ENCODE measurements around the gene FKRP. TPM values are rescaled to one million over a fixed set of nuclear protein-coding genes. Genes with fewer than 3 reads are reported as not detected.

Gene FKRP
- polyA plus RNA-seq, 1 donor (not counting 4 experiments of a cell fraction or from before 2014, with no cell fraction given): 6.1 TPM

DNA sequence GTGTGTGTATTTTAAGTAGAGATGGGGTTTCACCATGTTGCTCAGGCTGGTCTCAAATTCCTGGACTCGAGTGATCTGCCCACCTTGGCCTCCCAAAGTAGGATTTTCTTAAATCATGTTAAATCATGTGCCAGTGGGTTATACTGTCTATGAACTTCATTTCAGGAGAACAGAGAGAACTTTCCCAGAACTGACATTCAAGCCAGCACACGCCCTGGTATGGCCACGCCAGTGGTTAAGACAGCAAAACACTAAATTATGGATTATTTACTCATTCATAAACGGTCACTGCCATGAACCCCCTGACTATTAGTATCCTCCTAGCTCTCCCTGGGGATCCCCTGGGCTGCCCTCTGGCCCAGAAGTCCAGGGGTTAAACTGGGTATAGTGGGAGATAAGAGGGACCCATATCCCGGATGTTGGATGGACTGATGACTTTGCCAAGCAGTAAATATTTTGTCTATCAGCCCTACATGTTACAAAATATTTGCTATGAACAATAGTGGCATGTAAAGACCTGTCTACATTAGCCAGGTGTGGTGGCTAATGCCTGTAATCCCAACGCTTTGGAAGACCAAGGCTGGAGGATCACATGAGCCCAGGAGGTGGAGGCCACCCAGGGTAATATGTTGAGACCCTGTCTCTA lies 16.5 kb downstream of the FKRP start:
- peak overlapping the region; percentile 93 for H2AFZ ChIP-seq (ENCODE audit: control insufficient read depth, low read length)
- no peaks in the 10 kb centered on the region for H3K36me3 ChIP-seq (ENCODE audit: control insufficient read depth in 2 of 2, extremely low read depth in 1 of 2, insufficient read depth in 2 of 2, low read length in 2 of 2)
- H3K9me1 ChIP-seq (ENCODE audit: control insufficient read depth, extremely low read depth, insufficient read depth, low read length): no peaks in the 10 kb centered on the region
- H3K9ac ChIP-seq (ENCODE audit: control insufficient read depth, extremely low read depth, insufficient read depth, low read length): peak overlapping the region; percentile 76
- peak overlapping the region; percentile 100 for H3K27ac ChIP-seq (ENCODE audit: control insufficient read depth, insufficient read depth, low read length)
- no peak for DNase-seq (ENCODE audit: low read depth, low spot score)
- peaks cover 26% of the 10 kb centered on the region for H3K4me1 ChIP-seq (ENCODE audit: control insufficient read depth, extremely low read depth, insufficient read depth, low read length)
- peak; percentile 98 for FAIRE-seq
- H3K4me2 ChIP-seq (ENCODE audit: control insufficient read depth, extremely low read depth, insufficient read depth, low read depth, low read length): peak overlapping the region; percentile 98
- H4K20me1 ChIP-seq (ENCODE audit: control insufficient read depth, extremely low read depth, insufficient read depth, low read length): no peaks in the 10 kb centered on the region
- H3K27me3 ChIP-seq (ENCODE audit: control insufficient read depth, extremely low read depth, insufficient read depth, low read length): no peaks in the 10 kb centered on the region
- H3K4me3 ChIP-seq (ENCODE audit: control insufficient read depth in 2 of 3, extremely low read depth in 1 of 3, insufficient read depth in 2 of 3, low read depth in 1 of 3, low read length in 3 of 3): peak overlapping the region in 2 of 3 experiments; percentile 32 to 49
- dilution Hi-C loops (cut with MboI; ENCODE audit: extremely low pct_ligation_motif_present, low sequenced_read_pairs): no loop called here
- no peaks in the 10 kb centered on the region for H3K9me3 ChIP-seq (ENCODE audit: control insufficient read depth, low read depth, low read length)
- no peaks in the 10 kb centered on the region for H3K79me2 ChIP-seq (ENCODE audit: control insufficient read depth, insufficient read depth, low read length)
- TF ChIP-seq, protein P1, sequence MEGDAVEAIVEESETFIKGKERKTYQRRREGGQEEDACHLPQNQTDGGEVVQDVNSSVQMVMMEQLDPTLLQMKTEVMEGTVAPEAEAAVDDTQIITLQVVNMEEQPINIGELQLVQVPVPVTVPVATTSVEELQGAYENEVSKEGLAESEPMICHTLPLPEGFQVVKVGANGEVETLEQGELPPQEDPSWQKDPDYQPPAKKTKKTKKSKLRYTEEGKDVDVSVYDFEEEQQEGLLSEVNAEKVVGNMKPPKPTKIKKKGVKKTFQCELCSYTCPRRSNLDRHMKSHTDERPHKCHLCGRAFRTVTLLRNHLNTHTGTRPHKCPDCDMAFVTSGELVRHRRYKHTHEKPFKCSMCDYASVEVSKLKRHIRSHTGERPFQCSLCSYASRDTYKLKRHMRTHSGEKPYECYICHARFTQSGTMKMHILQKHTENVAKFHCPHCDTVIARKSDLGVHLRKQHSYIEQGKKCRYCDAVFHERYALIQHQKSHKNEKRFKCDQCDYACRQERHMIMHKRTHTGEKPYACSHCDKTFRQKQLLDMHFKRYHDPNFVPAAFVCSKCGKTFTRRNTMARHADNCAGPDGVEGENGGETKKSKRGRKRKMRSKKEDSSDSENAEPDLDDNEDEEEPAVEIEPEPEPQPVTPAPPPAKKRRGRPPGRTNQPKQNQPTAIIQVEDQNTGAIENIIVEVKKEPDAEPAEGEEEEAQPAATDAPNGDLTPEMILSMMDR (optimal IDR thresholded peaks at IDR 0.05 in 1 of 3, IDR thresholded peaks at IDR 0.05 in 1 of 3, conservative IDR thresholded peaks at IDR 0.05 in 1 of 3; ENCODE audit: extremely low read depth in 1 of 3, insufficient read depth in 2 of 3, low read length in 3 of 3): no peak
- no peak for TF ChIP-seq EZH2 (IDR thresholded peaks at IDR 0.05; ENCODE audit: low read length)

DNA sequence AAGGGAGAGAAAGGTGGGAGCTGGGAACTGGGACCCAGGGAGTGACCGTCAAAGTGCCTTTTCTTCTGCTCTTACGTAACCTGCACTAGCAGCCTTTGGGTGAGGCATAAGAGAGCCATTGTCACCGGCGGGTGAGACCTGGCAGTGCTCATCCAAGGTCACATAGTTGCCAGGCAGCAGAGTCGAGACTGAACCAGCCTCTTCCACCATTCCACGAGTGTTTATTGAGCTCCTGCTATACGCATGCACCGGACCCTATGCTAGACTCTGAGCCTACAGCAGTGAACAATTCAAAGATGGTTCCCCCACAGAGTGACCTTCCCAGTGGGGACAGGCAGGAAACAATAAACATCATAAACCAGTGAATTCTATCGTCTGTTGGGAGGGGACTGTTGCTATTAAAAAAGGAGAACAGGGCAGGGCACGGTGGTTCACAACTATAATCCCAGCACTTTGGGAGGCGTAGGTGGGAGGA lies 19.0 kb downstream of the FKRP start:
- Histone ChIP-seq H3K4me2 (ENCODE audit: control insufficient read depth, extremely low read depth, insufficient read depth, low read depth, low read length) (no peak overlapping the region), H4K20me1 (ENCODE audit: control insufficient read depth, extremely low read depth, insufficient read depth, low read length) (no peaks in the 10 kb centered on the region), H3K4me3 (ENCODE audit: control insufficient read depth in 2 of 3, extremely low read depth in 1 of 3, insufficient read depth in 2 of 3, low read depth in 1 of 3, low read length in 3 of 3) (no peak overlapping the region), H3K27me3 (ENCODE audit: control insufficient read depth, extremely low read depth, insufficient read depth, low read length) (no peaks in the 10 kb centered on the region), H3K27ac (ENCODE audit: control insufficient read depth, insufficient read depth, low read length) (no peak overlapping the region), H3K79me2 (ENCODE audit: control insufficient read depth, insufficient read depth, low read length) (no peaks in the 10 kb centered on the region), H3K4me1 (ENCODE audit: control insufficient read depth, extremely low read depth, insufficient read depth, low read length) (peaks cover 22% of the 10 kb centered on the region), H3K9me1 (ENCODE audit: control insufficient read depth, extremely low read depth, insufficient read depth, low read length) (no peaks in the 10 kb centered on the region), H2AFZ (ENCODE audit: control insufficient read depth, low read length) (no peak overlapping the region), H3K9me3 (ENCODE audit: control insufficient read depth, low read depth, low read length) (no peaks in the 10 kb centered on the region), H3K36me3 (ENCODE audit: control insufficient read depth in 2 of 2, extremely low read depth in 1 of 2, insufficient read depth in 2 of 2, low read length in 2 of 2) (no peaks in the 10 kb centered on the region), H3K9ac (ENCODE audit: control insufficient read depth, extremely low read depth, insufficient read depth, low read length) (no peak overlapping the region)
- DNase-seq (ENCODE audit: low read depth, low spot score) (no peak), FAIRE-seq (no peak)
- dilution Hi-C loops (cut with MboI; ENCODE audit: extremely low pct_ligation_motif_present, low sequenced_read_pairs): no loop called here
- TF ChIP-seq, protein P1 (optimal IDR thresholded peaks at IDR 0.05 in 1 of 3, IDR thresholded peaks at IDR 0.05 in 1 of 3, conservative IDR thresholded peaks at IDR 0.05 in 1 of 3; ENCODE audit: extremely low read depth in 1 of 3, insufficient read depth in 2 of 3, low read length in 3 of 3): no peak
